Activated T-helper 9 cell treated with anti-CD3 and anti-CD28 coated beads, Interleukin-2, amount 50 U/mL, for 16 hours (primary cell): ENCODE results near the gene CAB39L.

Experiments
- DNase-seq: peaks from one replicate; pipeline ENCODE4 v3.0.0-alpha.2; 2020; ENCODE audit warnings: low read depth

Gene CAB39L

GRCh38 chr13:49399801-49400472 is 43.9 kb downstream of the CAB39L start:
- DNase-seq, result no peak

GRCh38 chr13:49395878-49396380 is 47.9 kb downstream of the CAB39L start:
- DNase-seq, result no peak

- DNase-seq, result no peak
Measured at GRCh38 chr13:49395451-49395865, 48.4 kb downstream of the CAB39L start.

- DNase-seq, result no peak
Measured at GRCh38 chr13:49388091-49388635, 55.7 kb downstream of the CAB39L start.

- DNase-seq, result no peak
Measured at GRCh38 chr13:49386664-49387063, 57.2 kb downstream of the CAB39L start.

GRCh38 chr13:49376121-49376520 is 67.7 kb downstream of the CAB39L start:
- DNase-seq, result no peak

GRCh38 chr13:49374585-49375290 is 69.1 kb downstream of the CAB39L start:
- no peak for DNase-seq

GRCh38 chr13:49373716-49374115 is 70.1 kb downstream of the CAB39L start:
- no peak for DNase-seq

- DNase-seq, result no peak
Measured at GRCh38 chr13:49371943-49372613, 71.8 kb downstream of the CAB39L start.

- no peak for DNase-seq
Measured at GRCh38 chr13:49370371-49370770, 73.5 kb downstream of the CAB39L start.

- no peak for DNase-seq
Measured at GRCh38 chr13:49369866-49370265, 74.0 kb downstream of the CAB39L start.

GRCh38 chr13:49368688-49369087 is 75.2 kb downstream of the CAB39L start:
- DNase-seq, result no peak

GRCh38 chr13:49367640-49368422 is 76.0 kb downstream of the CAB39L start:
- no peak for DNase-seq

- no peak for DNase-seq
Measured at GRCh38 chr13:49366841-49367240, 77.0 kb downstream of the CAB39L start.

GRCh38 chr13:49357694-49358093 is 86.2 kb downstream of the CAB39L start:
- DNase-seq, result no peak

GRCh38 chr13:49356223-49356622 is 87.6 kb downstream of the CAB39L start:
- no peak for DNase-seq

- no peak for DNase-seq
Measured at GRCh38 chr13:49354719-49355118, 89.1 kb downstream of the CAB39L start.

GRCh38 chr13:49353908-49354307 is 90.0 kb downstream of the CAB39L start:
- DNase-seq, result no peak

- no peak for DNase-seq
Measured at GRCh38 chr13:49351871-49352270, 92.0 kb downstream of the CAB39L start.

- DNase-seq, result no peak
Measured at GRCh38 chr13:49348751-49349150, 95.1 kb downstream of the CAB39L start.

- DNase-seq, result no peak
Measured at GRCh38 chr13:49347650-49348385, 96.0 kb downstream of the CAB39L start.
